GM19324 (cell line): ENCODE data around the gene VWA8.
"Not testable (repeated sequence)": the region's sequence is repeated elsewhere in the genome, so short reads cannot be mapped to it uniquely, and the experiment has no call there.

Experiments
- ATAC-seq: cut with Tn5 transposase; IDR thresholded peaks from one replicate; pipeline ENCODE4 v1.9.1; 2021; ENCODE audit warnings: mild to moderate bottlenecking, moderate library complexity; ENCODE audit not compliant: unreplicated experiment, low FRiP score

VWA8 gene

GRCh38 chr13:41763782-41764181, 197.1 kb downstream of the VWA8 start:
- ATAC-seq, result no peak

GRCh38 chr13:41762796-41763195, 198.1 kb downstream of the VWA8 start:
- ATAC-seq, result no peak

GRCh38 chr13:41756198-41756880, 204.6 kb downstream of the VWA8 start:
- ATAC-seq, result no peak

- ATAC-seq, result no peak
These were observed 209.0 kb downstream of the VWA8 start for GRCh38 chr13:41751734-41752445.

GRCh38 chr13:41751277-41751676, 209.6 kb downstream of the VWA8 start:
- ATAC-seq, result no peak

GRCh38 chr13:41746259-41746658, 214.7 kb downstream of the VWA8 start:
- ATAC-seq, result no peak

GRCh38 chr13:41745496-41745895, 215.4 kb downstream of the VWA8 start:
- not testable (repeated sequence) for ATAC-seq

- no peak for ATAC-seq
These were observed 217.9 kb downstream of the VWA8 start for GRCh38 chr13:41742917-41743552.

- no peak for ATAC-seq
These were observed 220.4 kb downstream of the VWA8 start for GRCh38 chr13:41740479-41740878.

- no peak for ATAC-seq
These were observed 238.0 kb downstream of the VWA8 start for GRCh38 chr13:41722684-41723535.

- no peak for ATAC-seq
These were observed 239.9 kb downstream of the VWA8 start for GRCh38 chr13:41720839-41721561.

- no peak for ATAC-seq
These were observed 244.7 kb downstream of the VWA8 start for GRCh38 chr13:41716236-41716635.

- no peak for ATAC-seq
These were observed 247.5 kb downstream of the VWA8 start for GRCh38 chr13:41713405-41713804.

GRCh38 chr13:41710771-41711170, 250.1 kb downstream of the VWA8 start:
- ATAC-seq, result no peak

- ATAC-seq, result no peak
These were observed 251.4 kb downstream of the VWA8 start for GRCh38 chr13:41709511-41709910.

- ATAC-seq, result no peak
These were observed 252.2 kb downstream of the VWA8 start for GRCh38 chr13:41708713-41709112.

GRCh38 chr13:41707194-41707821, 253.6 kb downstream of the VWA8 start:
- ATAC-seq, result no peak

- no peak for ATAC-seq
These were observed 254.8 kb downstream of the VWA8 start for GRCh38 chr13:41706152-41706551.

- ATAC-seq, result no peak
These were observed 258.4 kb downstream of the VWA8 start for GRCh38 chr13:41702540-41702939.

- ATAC-seq, result no peak
These were observed 259.2 kb downstream of the VWA8 start for GRCh38 chr13:41701676-41702075.
